Stimulated activated CD8-positive, alpha-beta memory T cell treated with anti-CD3 and anti-CD28 coated beads, Interleukin-7, amount 100 ng/mL, for 24 hours (primary cell): ENCODE data around the gene CRYZL1.
A peak's percentile ranks its signal among the peaks of the same experiment; 100 is the strongest.

Source experiments
- DNase-seq: peaks from one replicate; pipeline ENCODE4 v3.0.0-alpha.2; 2020; ENCODE audit warnings: low read depth

The CRYZL1 gene

GRCh38 chr21:33560965-33561364, 80.6 kb downstream of the CRYZL1 start:
- no peak for DNase-seq

DNA sequence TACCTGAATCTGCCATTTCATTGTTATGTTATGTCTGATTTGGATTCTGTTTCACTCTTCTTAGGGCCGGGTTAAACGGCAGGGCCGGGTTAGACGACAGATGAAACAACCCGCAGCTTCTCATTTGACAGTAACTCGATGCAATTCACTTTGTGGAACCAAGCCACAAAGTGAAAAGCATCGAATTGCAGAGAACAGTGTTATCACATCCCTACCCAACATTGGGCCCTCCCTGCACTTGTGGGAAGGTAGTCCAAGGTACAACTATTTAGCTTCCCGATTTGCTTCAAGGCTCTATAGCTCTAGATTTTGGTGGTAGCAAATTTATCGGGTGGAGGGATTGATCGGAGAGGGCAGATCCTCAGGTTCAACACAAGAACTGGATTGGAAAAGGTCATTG, 81.7 kb downstream of the CRYZL1 start:
- DNase-seq: no peak

GRCh38 chr21:33558777-33559421, 82.6 kb downstream of the CRYZL1 start:
- no peak for DNase-seq

GRCh38 chr21:33557447-33557846, 84.1 kb downstream of the CRYZL1 start:
- DNase-seq: no peak

DNA sequence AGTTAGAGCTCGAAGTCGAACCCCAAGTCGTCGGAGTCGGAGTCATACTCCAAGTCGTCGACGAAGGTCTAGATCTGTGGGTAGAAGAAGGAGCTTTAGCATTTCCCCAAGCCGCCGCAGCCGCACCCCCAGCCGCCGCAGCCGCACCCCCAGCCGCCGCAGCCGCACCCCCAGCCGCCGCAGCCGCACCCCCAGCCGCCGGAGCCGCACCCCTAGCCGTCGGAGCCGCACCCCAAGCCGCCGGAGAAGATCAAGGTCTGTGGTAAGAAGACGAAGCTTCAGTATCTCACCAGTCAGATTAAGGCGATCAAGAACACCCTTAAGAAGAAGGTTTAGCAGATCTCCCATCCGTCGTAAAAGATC, 86.6 kb downstream of the CRYZL1 start:
- DNase-seq: no peak

DNA sequence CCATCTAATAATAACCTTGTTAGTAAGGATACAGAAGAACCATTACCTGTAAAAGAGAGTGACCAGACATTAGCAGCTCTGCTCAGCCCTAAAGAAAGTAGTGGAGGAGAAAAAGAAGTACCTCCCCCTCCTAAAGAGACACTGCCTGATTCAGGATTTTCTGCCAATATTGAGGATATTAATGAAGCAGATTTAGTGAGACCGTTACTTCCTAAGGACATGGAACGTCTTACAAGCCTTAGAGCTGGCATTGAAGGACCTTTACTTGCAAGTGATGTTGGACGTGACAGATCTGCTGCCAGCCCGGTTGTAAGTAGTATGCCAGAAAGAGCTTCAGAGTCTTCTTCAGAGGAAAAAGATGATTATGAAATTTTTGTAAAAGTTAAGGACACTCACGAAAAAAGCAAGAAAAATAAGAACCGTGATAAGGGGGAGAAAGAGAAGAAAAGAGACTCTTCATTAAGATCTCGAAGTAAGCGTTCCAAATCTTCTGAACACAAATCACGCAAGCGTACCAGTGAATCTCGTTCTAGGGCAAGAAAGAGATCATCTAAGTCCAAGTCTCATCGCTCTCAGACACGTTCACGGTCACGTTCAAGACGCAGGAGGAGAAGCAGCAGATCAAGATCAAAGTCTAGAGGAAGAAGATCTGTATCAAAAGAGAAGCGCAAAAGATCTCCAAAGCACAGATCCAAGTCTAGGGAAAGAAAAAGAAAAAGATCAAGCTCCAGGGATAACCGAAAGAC, 87.1 kb downstream of the CRYZL1 start:
- no peak for DNase-seq

- no peak for DNase-seq
These were observed 88.4 kb downstream of the CRYZL1 start for GRCh38 chr21:33552999-33553598.

- no peak for DNase-seq
These were observed 89.2 kb downstream of the CRYZL1 start for GRCh38 chr21:33552093-33552998.

DNA sequence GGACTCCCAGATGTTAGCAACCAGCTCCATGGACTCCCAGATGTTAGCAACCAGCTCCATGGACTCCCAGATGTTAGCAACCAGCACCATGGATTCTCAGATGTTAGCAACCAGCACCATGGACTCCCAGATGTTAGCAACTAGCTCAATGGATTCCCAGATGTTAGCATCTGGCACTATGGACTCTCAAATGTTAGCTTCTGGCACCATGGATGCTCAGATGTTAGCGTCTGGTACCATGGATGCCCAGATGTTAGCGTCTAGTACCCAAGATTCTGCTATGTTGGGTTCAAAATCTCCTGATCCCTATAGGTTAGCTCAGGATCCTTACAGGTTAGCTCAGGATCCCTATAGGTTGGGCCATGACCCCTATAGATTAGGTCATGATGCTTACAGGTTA, 89.9 kb downstream of the CRYZL1 start:
- DNase-seq: no peak

GRCh38 chr21:33550772-33551660, 90.5 kb downstream of the CRYZL1 start:
- no peak for DNase-seq

- DNase-seq: no peak
These were observed 91.4 kb downstream of the CRYZL1 start for GRCh38 chr21:33549848-33550771.

- DNase-seq: no peak
These were observed 95.5 kb downstream of the CRYZL1 start for GRCh38 chr21:33546086-33546485.

DNA sequence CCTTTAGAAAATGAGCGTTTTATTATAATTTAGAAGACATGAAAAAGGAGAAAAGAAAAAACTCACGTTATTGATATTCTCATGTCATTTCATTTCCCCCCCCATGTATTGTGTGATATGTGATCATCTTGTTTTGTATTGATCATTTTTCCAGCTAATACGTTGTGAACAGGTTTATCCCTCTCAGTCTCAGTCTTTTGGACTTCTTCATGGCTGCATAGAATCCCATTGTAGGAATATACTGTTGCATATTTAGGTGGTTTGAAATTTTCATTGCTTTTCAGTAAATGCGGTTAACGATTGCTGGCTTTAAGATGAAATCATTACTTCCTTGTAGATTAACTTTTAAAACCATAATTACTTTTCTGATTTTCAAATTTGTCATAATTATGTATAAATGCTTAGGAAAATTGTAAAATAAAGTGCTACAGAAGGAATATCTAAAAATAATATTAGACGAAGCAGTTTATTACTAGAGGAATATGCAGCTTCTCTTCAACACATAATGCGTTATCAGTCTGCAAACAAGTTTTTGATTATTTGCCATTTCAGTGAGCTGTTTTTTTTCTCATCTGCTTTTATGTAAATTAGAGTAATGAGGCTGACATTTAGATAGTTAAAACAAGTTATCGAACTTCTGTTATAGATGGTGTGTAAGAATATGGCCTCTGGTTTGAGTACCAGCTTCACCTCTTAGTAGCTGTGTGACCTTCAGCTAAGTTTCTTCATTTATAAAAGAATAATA, 96.9 kb downstream of the CRYZL1 start:
- no peak for DNase-seq

- DNase-seq: no peak
These were observed 97.9 kb downstream of the CRYZL1 start for GRCh38 chr21:33543505-33544129.

DNA sequence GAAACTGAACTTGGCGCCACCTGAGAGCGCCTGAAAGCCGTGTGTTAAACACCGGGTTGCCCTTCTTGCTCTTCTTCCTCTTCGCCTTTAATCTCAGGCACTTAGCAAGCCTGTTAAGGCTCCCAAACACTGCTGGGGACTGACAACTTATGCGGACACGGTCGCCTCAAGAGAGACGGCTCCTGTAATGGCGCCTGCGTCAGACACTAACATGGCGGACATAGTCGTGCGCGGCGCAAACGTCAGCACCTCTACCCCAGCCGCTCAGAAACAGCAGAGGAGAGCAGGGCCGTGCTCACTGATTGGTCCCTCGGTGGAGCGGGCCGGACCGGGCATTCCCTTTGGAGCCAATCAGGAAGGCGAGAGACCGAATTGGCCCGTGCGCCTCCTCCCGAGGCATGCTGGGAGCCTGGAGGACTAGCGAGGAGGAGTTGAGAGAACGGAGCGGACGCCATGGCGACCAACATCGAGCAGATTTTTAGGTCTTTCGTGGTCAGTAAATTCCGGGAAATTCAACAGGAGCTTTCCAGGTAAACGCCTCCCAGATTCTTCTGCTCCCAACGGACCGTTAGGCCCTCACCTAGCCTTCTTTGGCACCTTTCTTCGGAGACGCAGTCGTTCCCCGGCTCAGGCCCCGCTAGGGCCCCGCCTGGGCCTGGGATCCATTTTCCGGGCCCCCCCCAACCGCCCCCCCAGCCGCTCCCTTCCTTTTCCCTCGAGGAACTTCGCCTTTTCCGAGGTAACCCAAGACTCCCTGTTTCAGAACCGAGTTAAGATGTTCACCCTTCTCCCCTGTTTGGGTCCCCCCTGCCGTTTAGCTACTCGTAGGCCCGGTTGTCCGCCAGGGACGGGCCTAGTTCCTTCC, 98.7 kb downstream of the CRYZL1 start, which contains the start of gene SON:
Gene SON (plus strand): TSS at position 399 of the 865 bp plus-strand sequence. CDS start 55 bp downstream, at position 454.
- peak; percentile 91 for DNase-seq

DNA sequence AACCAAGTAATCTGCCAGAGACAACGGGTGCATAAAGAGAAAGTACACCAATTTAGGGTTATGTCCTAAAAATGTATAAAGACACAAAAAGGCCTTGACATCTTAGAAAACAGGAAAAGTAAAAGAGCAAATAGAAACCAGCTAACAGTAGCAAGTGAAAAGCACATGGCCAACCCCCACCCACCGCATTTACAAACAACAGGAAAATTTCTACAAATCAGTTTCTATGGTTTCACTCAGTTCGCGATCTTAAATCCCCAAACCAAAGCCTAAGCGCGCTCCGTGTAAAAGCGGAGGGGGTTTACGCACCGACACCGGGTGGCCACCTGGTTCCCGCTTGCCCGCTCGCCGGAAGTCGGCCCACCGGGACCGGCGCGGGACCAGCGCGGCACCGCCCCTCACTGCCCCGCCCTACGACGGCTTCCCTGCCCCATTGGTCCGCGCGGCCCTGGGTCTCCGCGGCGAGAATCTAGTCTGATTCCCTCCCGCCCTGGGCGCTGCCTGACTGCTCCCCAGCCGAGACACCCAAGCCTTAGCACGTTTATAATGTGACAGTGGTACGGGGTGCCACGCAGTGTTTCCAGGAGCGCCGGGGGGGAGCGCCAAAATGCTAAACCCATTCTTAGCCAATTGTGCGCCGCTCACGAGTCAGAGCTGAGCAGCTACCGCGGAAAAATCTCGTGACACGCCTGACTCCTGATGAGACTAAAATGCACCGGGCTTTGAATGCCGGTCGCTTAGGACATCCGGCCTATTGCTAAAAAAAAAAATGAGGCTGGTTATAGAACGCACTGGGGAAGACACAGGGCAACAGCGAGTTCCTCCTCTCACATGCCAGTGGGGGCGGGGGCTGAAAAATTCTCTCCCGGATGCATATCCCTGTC, 99.5 kb downstream of the CRYZL1 start, which contains the start of gene GART:
Gene GART (minus strand): TSS at position 362 of the 884 bp plus-strand sequence. CDS start 2,802 bp downstream, outside the sequence.
- DNase-seq: peak; percentile 76
